ENCODE data around the gene VPS52.
"Not testable (repeated sequence)": the region's sequence is repeated elsewhere in the genome, so short reads cannot be mapped to it uniquely, and the experiment has no call there.

The VPS52 gene

DNA sequence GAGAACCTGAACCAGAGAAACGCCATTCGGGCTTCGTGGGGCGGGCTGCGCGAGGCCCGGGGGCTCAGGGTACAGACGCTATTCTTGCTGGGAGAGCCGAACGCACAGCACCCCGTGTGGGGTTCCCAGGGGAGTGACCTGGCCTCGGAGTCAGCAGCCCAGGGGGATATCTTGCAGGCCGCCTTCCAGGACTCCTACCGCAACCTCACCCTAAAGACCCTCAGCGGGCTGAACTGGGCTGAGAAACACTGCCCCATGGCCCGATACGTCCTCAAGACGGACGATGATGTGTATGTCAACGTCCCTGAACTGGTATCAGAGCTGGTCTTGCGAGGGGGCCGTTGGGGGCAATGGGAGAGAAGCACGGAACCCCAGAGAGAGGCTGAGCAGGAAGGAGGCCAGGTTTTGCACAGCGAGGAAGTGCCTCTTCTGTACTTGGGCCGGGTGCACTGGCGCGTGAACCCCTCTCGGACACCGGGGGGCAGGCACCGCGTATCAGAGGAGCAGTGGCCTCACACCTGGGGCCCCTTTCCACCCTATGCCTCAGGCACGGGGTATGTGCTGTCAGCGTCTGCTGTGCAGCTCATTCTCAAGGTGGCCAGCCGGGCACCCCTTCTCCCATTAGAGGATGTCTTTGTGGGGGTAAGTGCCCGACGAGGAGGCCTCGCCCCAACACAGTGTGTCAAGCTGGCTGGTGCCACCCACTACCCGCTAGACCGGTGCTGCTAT is 6.2 kb upstream of the VPS52 start:
- peak overlapping the region; percentile 36 for H3K4me3 ChIP-seq (replicated peaks; ENCODE audit: insufficient read depth, low read length)
- DNase-seq (ENCODE audit: low read depth in 1 of 2, low spot score in 1 of 2), result peak in 1 of 2 experiments; percentile 34
- H3K27me3 ChIP-seq (ENCODE audit: insufficient read depth, poor library complexity, severe bottlenecking), result no peaks in the 10 kb centered on the region
- TF ChIP-seq REST (IDR thresholded peaks at IDR 0.05; ENCODE audit: insufficient replicate concordance, low read depth) (no peak), GABPA (IDR thresholded peaks at IDR 0.05; ENCODE audit: low read depth) (no peak), SPI1 (IDR thresholded peaks at IDR 0.05; ENCODE audit: borderline replicate concordance, low read depth) (0 out of 2 replicates have a peak, but pooled peaks have one; percentile 24), POLR2AphosphoS5 (IDR thresholded peaks at IDR 0.05; ENCODE audit: low read depth) (peak; percentile 41)
- TF ChIP-seq, protein P1, sequence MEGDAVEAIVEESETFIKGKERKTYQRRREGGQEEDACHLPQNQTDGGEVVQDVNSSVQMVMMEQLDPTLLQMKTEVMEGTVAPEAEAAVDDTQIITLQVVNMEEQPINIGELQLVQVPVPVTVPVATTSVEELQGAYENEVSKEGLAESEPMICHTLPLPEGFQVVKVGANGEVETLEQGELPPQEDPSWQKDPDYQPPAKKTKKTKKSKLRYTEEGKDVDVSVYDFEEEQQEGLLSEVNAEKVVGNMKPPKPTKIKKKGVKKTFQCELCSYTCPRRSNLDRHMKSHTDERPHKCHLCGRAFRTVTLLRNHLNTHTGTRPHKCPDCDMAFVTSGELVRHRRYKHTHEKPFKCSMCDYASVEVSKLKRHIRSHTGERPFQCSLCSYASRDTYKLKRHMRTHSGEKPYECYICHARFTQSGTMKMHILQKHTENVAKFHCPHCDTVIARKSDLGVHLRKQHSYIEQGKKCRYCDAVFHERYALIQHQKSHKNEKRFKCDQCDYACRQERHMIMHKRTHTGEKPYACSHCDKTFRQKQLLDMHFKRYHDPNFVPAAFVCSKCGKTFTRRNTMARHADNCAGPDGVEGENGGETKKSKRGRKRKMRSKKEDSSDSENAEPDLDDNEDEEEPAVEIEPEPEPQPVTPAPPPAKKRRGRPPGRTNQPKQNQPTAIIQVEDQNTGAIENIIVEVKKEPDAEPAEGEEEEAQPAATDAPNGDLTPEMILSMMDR (IDR thresholded peaks at IDR 0.05; ENCODE audit: insufficient read depth, low read length), result no peak
- peak overlapping the region; percentile 78 for H3K27ac ChIP-seq (replicated peaks)

DNA sequence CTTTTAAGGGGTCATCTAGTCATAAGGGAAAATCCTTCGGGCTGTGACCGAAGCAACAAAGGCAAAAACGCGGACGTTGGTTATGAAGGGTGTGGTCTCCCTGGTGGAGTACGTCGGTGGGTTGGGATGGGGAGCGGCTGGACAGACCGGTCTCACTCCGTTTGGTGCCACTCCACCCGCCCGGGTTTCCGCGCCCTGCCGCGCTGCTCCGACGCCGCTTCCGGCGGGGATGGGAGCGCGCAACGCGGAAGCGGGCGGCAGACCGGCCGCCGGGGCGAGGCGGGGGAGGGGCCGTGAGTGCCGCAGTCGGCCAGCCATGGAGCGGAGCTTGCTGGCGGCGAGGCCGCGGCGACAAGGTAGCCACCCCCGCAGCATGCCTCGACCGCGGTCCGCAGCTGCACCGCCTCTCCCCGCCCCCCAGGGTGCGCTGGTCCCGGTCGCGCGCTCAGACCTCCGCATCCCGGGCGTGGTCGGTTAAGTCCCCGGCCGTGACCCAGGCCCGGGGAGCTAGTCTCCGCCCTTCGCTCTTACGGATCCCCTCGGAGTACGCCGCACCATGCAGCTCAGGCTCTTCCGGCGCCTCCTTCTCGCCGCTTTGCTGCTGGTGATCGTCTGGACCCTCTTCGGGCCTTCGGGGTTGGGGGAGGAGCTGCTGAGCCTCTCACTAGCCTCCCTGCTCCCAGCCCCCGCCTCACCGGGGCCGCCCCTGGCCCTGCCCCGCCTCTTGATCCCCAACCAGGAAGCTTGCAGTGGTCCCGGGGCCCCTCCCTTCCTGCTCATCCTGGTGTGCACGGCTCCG is 5.4 kb upstream of the VPS52 start, which contains the start of gene B3GALT4:
Gene B3GALT4 (plus strand): TSS at position 260 of the 799 bp plus-strand sequence. CDS start 297 bp downstream, at position 557.
- peak; percentile 77 to 80 for DNase-seq (ENCODE audit: low read depth in 1 of 2, low spot score in 1 of 2)
- peak within 1 kb of the TSS; percentile 78 for H3K27ac ChIP-seq (replicated peaks)
- no peaks in the 10 kb centered on the region for H3K27me3 ChIP-seq (ENCODE audit: insufficient read depth, poor library complexity, severe bottlenecking)
- peak within 1 kb of the TSS; percentile 36 for H3K4me3 ChIP-seq (replicated peaks; ENCODE audit: insufficient read depth, low read length)
- TF ChIP-seq REST (IDR thresholded peaks at IDR 0.05; ENCODE audit: insufficient replicate concordance, low read depth) (no peak), POLR2AphosphoS5 (IDR thresholded peaks at IDR 0.05; ENCODE audit: low read depth) (peak; percentile 98), GABPA (IDR thresholded peaks at IDR 0.05; ENCODE audit: low read depth) (peak; percentile 82)

DNA sequence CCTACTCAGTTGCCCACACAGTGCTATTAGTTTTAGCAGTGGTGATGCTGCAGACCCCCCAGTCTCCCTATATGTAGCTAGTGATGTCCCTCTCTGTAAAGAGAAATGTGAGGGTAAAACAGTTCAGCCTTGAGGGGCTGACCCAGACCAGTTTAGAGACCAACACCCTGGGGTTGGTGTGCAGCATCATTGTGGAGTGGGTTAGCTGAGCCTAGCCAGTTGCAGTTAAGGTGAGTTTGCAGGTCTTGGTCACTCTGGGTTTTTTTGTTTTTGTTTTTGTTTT is 4.8 kb upstream of the VPS52 start:
- TF ChIP-seq, protein P1 (IDR thresholded peaks at IDR 0.05; ENCODE audit: insufficient read depth, low read length), result no peak
- TF ChIP-seq GABPA (IDR thresholded peaks at IDR 0.05; ENCODE audit: low read depth) (no peak), REST (IDR thresholded peaks at IDR 0.05; ENCODE audit: insufficient replicate concordance, low read depth) (no peak), POLR2AphosphoS5 (IDR thresholded peaks at IDR 0.05; ENCODE audit: low read depth) (no peak), SPI1 (IDR thresholded peaks at IDR 0.05; ENCODE audit: borderline replicate concordance, low read depth) (no peak)
- peak overlapping the region; percentile 14 for H3K4me3 ChIP-seq (replicated peaks; ENCODE audit: insufficient read depth, low read length)
- no peaks in the 10 kb centered on the region for H3K27me3 ChIP-seq (ENCODE audit: insufficient read depth, poor library complexity, severe bottlenecking)
- DNase-seq (ENCODE audit: low read depth in 1 of 2, low spot score in 1 of 2), result no peak
- peak overlapping the region; percentile 78 for H3K27ac ChIP-seq (replicated peaks)

GRCh38 chr6:33275795-33276580 is 4.3 kb upstream of the VPS52 start:
- H3K27me3 ChIP-seq (ENCODE audit: insufficient read depth, poor library complexity, severe bottlenecking); DNase-seq (ENCODE audit: low read depth in 1 of 2, low spot score in 1 of 2): not testable (repeated sequence)
- peak overlapping the region; percentile 97 for H3K27ac ChIP-seq (replicated peaks)
- peak overlapping the region; percentile 19 for H3K4me3 ChIP-seq (replicated peaks; ENCODE audit: insufficient read depth, low read length)

Data from HL-60 (cell line).